ENCODE measurements around the gene TRIP11.
A peak's percentile ranks its signal among the peaks of the same experiment; 100 is the strongest.
"Not testable (repeated sequence)": the region's sequence is repeated elsewhere in the genome, so short reads cannot be mapped to it uniquely, and the experiment has no call there.

The TRIP11 gene

GRCh38 chr14:92039719-92040430 lies at the start of gene TRIP11:
TRIP11 (minus strand) TSS chr14:92040059; CDS start chr14:92039685, 374 bp downstream.
- peak; percentile 91 for DNase-seq (ENCODE audit: low read depth)
- TF ChIP-seq, protein P1, sequence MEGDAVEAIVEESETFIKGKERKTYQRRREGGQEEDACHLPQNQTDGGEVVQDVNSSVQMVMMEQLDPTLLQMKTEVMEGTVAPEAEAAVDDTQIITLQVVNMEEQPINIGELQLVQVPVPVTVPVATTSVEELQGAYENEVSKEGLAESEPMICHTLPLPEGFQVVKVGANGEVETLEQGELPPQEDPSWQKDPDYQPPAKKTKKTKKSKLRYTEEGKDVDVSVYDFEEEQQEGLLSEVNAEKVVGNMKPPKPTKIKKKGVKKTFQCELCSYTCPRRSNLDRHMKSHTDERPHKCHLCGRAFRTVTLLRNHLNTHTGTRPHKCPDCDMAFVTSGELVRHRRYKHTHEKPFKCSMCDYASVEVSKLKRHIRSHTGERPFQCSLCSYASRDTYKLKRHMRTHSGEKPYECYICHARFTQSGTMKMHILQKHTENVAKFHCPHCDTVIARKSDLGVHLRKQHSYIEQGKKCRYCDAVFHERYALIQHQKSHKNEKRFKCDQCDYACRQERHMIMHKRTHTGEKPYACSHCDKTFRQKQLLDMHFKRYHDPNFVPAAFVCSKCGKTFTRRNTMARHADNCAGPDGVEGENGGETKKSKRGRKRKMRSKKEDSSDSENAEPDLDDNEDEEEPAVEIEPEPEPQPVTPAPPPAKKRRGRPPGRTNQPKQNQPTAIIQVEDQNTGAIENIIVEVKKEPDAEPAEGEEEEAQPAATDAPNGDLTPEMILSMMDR (conservative IDR thresholded peaks at IDR 0.05; ENCODE audit: control insufficient read depth, insufficient read depth, low read depth, low read length) = no peak
- H3K4me3 ChIP-seq (ENCODE audit: control insufficient read depth, low read depth, low read length) = peak within 1 kb of the TSS; percentile 78

DNA sequence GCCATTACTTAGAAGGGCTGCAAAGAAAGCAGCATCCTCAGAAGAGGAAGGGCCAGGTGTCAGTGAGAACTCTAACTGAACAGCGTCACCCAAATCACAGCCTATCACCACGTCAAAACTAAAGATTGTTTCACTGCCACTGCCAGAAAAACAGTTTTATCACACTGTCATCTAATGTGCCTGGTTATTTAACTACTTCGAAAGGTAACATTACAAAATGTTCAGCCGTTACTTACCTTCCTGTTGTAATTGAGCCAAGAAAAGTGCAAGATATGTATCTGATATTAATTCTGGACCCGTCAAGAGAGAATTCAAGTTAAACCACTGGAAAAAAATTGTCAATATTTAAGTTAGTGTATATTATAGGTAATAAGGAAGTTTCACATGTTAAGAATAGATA lies 48.6 kb upstream of the TRIP11 start:
- H3K4me3 ChIP-seq (ENCODE audit: control insufficient read depth, low read depth, low read length) = no peak overlapping the region
- no peak for DNase-seq (ENCODE audit: low read depth)
- TF ChIP-seq, protein P1 (conservative IDR thresholded peaks at IDR 0.05; ENCODE audit: control insufficient read depth, insufficient read depth, low read depth, low read length) = no peak

DNA sequence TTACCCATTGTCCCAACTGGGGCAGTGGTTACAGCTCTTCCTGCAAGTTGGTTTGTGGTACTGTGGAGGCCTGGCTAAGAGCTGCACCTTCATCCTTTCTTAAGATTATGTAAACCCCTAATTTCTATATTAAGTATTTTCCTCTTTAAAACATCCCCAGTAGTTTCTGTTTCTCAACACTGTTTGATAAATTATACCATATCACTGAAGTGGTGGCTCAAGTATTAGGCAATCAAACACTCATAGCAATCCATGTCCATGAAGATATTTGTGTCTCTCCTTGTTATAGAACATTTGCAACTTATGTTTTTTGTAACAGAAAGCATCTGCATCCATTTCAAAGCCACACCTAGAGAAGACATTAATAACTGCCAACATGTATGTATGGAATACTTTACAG lies 34.7 kb upstream of the TRIP11 start:
- TF ChIP-seq, protein P1 (conservative IDR thresholded peaks at IDR 0.05; ENCODE audit: control insufficient read depth, insufficient read depth, low read depth, low read length) = no peak
- H3K4me3 ChIP-seq (ENCODE audit: control insufficient read depth, low read depth, low read length) = no peak overlapping the region
- peak; percentile 5 for DNase-seq (ENCODE audit: low read depth)

DNA sequence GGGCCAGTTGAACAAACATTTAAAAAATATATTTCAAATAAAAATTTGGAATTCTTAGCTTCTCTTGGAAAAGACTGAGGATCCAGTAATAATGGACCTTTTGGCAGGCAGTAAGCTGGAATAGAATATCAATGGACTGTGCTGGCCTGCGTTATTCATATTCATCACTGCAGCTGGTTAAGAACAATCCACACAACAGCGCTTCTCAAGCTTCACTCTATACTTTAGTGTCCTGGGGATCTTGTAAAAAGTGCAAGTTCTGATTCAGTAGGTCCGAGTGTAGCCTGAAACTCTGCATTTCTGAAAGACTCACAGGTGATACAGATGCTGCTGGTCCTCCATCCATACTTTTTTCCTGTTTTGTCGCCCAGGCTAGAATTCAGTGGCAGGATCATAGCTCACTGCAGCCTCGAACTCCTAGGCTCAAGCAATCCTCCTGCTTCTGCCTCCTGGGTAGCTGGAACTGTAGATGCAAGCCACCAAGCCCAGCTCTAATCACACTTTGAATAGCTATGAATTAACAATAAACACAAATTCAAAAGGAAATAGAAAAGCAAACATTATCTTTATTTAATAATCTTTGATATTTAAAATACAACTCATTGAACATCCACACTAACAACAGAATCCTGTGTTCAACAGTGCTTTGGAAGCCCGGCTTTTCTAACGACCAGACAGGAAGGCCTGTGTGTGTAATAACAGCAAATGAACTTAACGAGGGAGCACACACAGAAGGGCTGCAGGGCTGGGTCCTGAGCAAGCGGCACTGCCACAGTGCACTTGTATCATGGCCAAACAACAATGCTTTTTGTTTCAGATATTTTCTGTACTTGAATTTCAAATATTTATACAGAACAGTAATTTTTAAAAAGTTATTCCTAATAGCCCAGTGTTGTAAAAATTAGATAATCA lies 18.4 kb upstream of the TRIP11 start:
- TF ChIP-seq, protein P1 (conservative IDR thresholded peaks at IDR 0.05; ENCODE audit: control insufficient read depth, insufficient read depth, low read depth, low read length) = no peak
- DNase-seq (ENCODE audit: low read depth) = no peak
- no peak overlapping the region for H3K4me3 ChIP-seq (ENCODE audit: control insufficient read depth, low read depth, low read length)

GRCh38 chr14:92049781-92050180 lies 9.9 kb upstream of the TRIP11 start:
- H3K4me3 ChIP-seq (ENCODE audit: control insufficient read depth, low read depth, low read length) = no peak overlapping the region
- no peak for DNase-seq (ENCODE audit: low read depth)
- TF ChIP-seq, protein P1 (conservative IDR thresholded peaks at IDR 0.05; ENCODE audit: control insufficient read depth, insufficient read depth, low read depth, low read length) = no peak

DNA sequence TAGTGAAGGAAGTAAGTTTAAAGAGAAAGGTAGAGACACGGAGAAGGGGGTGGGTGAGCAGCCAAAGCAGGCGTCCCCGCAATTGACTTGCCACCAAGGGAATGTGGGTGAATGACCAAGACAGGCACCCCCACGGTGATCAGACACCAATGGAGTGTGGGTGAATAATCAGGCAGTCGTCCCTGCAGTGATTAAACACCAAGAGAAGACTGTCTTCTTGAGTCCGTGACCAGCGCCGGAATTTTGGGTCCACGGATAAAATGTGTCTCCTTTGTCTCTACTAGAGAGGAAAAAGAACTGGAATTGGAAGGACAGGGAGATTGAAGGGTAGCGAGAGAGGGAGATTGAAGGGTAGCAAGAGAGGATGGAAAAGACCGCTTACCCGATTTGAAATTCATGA lies 9.4 kb upstream of the TRIP11 start:
- H3K4me3 ChIP-seq (ENCODE audit: control insufficient read depth, low read depth, low read length) = not testable (repeated sequence)

DNA sequence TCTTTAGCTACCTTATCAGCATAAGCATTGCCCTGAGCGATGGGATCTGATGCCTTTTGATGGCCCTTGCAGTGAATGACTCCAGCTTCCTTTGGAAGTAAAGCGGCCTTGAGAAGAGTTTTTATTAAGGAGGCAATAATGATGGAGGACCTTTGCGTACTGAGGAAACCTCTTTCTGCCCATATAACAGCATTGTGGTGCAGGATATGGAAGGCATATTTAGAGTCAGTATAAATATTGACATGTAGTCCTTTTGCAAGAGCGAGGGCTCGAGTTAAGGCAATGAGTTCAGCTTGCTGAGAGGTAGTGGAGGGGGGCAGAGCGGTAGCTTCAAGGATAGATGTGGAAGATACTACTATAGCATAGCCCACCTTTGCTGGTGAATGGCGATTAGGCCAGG lies 6.0 kb upstream of the TRIP11 start:
- not testable (repeated sequence) for DNase-seq (ENCODE audit: low read depth); H3K4me3 ChIP-seq (ENCODE audit: control insufficient read depth, low read depth, low read length)

More for the DNA sequence above, 9.4 kb upstream of the TRIP11 start:
- not testable (repeated sequence) for DNase-seq (ENCODE audit: low read depth)

DNA sequence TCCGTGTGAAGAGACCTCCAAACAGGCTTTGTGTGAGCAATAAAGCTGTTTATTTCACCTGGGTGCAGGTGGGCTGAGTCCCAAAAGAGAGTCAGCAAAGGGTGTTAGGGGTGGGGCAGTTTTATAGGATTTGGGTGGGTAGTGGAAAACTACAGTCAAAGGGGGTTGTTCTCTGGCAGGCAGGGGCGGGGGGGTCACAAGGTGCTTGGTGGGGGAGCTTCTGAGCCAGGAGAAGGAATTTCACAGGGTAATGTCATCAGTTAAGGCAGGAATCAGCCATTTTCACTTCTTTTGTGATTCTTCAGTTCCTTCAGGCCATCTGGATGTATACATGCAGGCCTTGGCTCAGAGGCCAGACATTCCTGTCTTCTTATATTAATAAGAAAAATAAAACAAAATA lies 1.9 kb upstream of the TRIP11 start:
- H3K4me3 ChIP-seq (ENCODE audit: control insufficient read depth, low read depth, low read length); DNase-seq (ENCODE audit: low read depth): not testable (repeated sequence)

Data from fibroblast of mammary gland (primary cell).